Spleen (tissue), 11 donors: ENCODE results near the gene TCEAL9. TPM values are rescaled to one million over a fixed set of nuclear protein-coding genes. Genes with fewer than 3 reads are reported as not detected.
A peak's percentile ranks its signal among the peaks of the same experiment; 100 is the strongest.

Source experiments
- DNase-seq: peaks from one replicate; pipeline ENCODE4 v3.0.0-alpha.2; 2020
- H3K27ac ChIP-seq, 8 donors: fragments of 200-600 bp; sonication (generic) in 7 of 8; 1 replicate in 4 of 8; 2 replicates in 4 of 8; pipeline versions ENCODE4 v1.5.0 to v1.8.0; 2016 to 2021; ENCODE audit warnings: inconsistent platforms in 4 of 8, mild to moderate bottlenecking in 4 of 8, moderate library complexity in 1 of 8
- H3K27me3 ChIP-seq, 7 donors: fragments of 200-600 bp; sonication (generic) in 6 of 7; replicated peaks in 1 of 7; 1 replicate in 4 of 7; 2 replicates in 3 of 7; pipeline versions ENCODE4 v1.5.0 to v1.8.0; 2016 to 2021; ENCODE audit warnings: inconsistent platforms in 3 of 7, mild to moderate bottlenecking in 1 of 7
- H3K36me3 ChIP-seq, 6 donors: fragments of 200-600 bp; sonication (generic) in 5 of 6; 1 replicate in 4 of 6; 2 replicates in 2 of 6; pipeline versions ENCODE4 v1.5.0 to v1.8.0; 2016 to 2021; ENCODE audit warnings: inconsistent platforms in 2 of 6
- H3K4me1 ChIP-seq, 6 donors: fragments of 200-600 bp; sonication (generic) in 5 of 6; 1 replicate in 3 of 6; 2 replicates in 3 of 6; pipeline versions ENCODE4 v1.5.0 to v1.8.0; 2016 to 2021; ENCODE audit warnings: inconsistent platforms in 3 of 6
- H3K4me3 ChIP-seq, 8 donors: fragments of 200-600 bp; sonication (generic) in 7 of 8; 1 replicate in 4 of 8; 2 replicates in 4 of 8; pipeline versions ENCODE4 v1.5.0 to v1.8.0; 2016 to 2021; ENCODE audit warnings: inconsistent platforms in 4 of 8, mild to moderate bottlenecking in 4 of 8, moderate library complexity in 2 of 8
- H3K9me3 ChIP-seq, 8 donors: fragments of 200-600 bp; sonication (generic) in 7 of 8; 1 replicate in 4 of 8; 2 replicates in 4 of 8; pipeline versions ENCODE4 v1.5.0 to v1.8.0; 2016 to 2021; ENCODE audit warnings: inconsistent platforms in 4 of 8
- POLR2A ChIP-seq, 3 donors: fragments of 450-650 bp; IDR thresholded peaks; one replicate each; pipeline ENCODE4 v1.5.1; 2017; ENCODE audit warnings: antibody characterized with exemption in 3 of 3, mild to moderate bottlenecking in 1 of 3
- POLR2AphosphoS5 ChIP-seq, 3 donors: sonication (generic); formaldehyde crosslinking; IDR thresholded peaks; one replicate each; pipeline ENCODE4 v1.5.1; 2017; ENCODE audit warnings: antibody characterized with exemption in 3 of 3
- WGBS, 5 donors: extraction: QIAGEN DNeasy Blood & Tissue Kit in 3 of 5; methylation state at CpG; one replicate each; pipeline versions ENCODE4 v1.1.5 to v1.1.7; 2013 to 2018; 5-methylcytosine and 5-hydroxymethylcytosine counted together
- intact Hi-C: fragments of 100-400 bp; cut with DNase I; formaldehyde crosslinking; loops from one replicate; pipeline ENCODE4 v1.15.0; 2023; ENCODE audit warnings: low total_unique reads
- polyA plus RNA-seq, 3 donors: library from polyadenylated mRNA; stranded (reverse); fragments of 200-250 nt; gene quantifications; one replicate each; pipeline ENCODE4 v1.2.1, GENCODE V29; 2013
- small RNA-seq, 4 donors: library from RNA; depleted of rRNA; stranded (forward); fragments of <200 nt; gene quantifications; one replicate each; pipeline ENCODE3, GENCODE V24; 2016
- total RNA-seq, 7 donors: library from RNA; depleted of rRNA in 3 of 7; stranded (reverse); fragments of >200 nt in 3 of 7; fragmentation: NEBNext Ultra II Directional in 4 of 7; extraction: Animal tissue kit (Norgen Biotek cat#: 25700) in 4 of 7; gene quantifications; one replicate each; pipeline versions ENCODE4 v1.1.0 to v1.2.1, GENCODE V29; 2016 to 2021
- TF ChIP-seq, protein P1 (sequence below), 11 experiments: fragments of 200-600 bp in 7 of 11; fragments of 450-650 bp in 4 of 11; sonication (generic) in 4 of 11; IDR thresholded peaks in 8 of 11; conservative IDR thresholded peaks in 3 of 11; 1 replicate in 7 of 11; 2 replicates in 4 of 11; pipeline versions ENCODE4 v1.4.0 to v1.8.0; 2016 to 2021; ENCODE audit warnings: antibody characterized with exemption in 11 of 11, inconsistent platforms in 4 of 11, mild to moderate bottlenecking in 1 of 11
- donor health status: healthy with polysubstance abuse.
- donor health status: DM: no; HTN: no; CAD: no; lungs with moderate emphysema.
- donor health status: DM: no; HTN: no; CAD: no.
- donor health status: Bipolar disorder and iron deficiency.
- donor health status: healthy.
- donor health status: DM: no; HTN: no; CAD: no.
- donor health status: DM: yes; HTN: yes; CAD: no.

Gene TCEAL9
- total and polyA plus RNA-seq, 10 donors: 27.4 to 72.0 (median 43.5) TPM

DNA sequence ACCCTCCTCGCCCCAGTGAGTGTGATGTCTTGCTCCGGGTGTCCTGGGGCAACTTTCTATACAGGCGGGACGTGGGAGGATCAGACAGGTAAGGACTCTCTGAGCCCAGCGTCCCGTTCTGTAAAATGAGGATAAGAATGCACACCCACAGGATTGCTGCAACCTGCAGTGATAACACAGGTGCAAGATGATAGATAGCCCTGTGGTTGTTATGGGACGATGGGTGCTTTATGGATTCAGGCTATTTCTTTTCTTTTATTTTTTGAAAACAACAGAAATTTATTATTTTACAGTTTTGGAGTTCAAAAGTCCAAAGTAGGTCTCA lies 48.7 kb downstream of the TCEAL9 start:
- H3K4me1 ChIP-seq: no peaks in the 10 kb centered on the region
- intact Hi-C loops: no loop called here
- H3K27me3 ChIP-seq: peaks cover 0 to 17% (median 0%) of the 10 kb centered on the region in 7 donors
- WGBS, 5 donors: 1 to 28% (median 5%) methylated on average over 6 to 7 of the region's 7 CpGs
- H3K4me3 ChIP-seq: peak overlapping the region in 7 of 8 donors; percentile 10 to 63 (median 30)
- peak overlapping the region in 3 of 8 donors; percentile 18 to 50 (median 23) for H3K27ac ChIP-seq
- DNase-seq: no peak
- no peaks in the 10 kb centered on the region for H3K36me3 ChIP-seq
- no peak for TF ChIP-seq POLR2AphosphoS5 (IDR thresholded peaks at IDR 0.05)
- TF ChIP-seq, protein P1, sequence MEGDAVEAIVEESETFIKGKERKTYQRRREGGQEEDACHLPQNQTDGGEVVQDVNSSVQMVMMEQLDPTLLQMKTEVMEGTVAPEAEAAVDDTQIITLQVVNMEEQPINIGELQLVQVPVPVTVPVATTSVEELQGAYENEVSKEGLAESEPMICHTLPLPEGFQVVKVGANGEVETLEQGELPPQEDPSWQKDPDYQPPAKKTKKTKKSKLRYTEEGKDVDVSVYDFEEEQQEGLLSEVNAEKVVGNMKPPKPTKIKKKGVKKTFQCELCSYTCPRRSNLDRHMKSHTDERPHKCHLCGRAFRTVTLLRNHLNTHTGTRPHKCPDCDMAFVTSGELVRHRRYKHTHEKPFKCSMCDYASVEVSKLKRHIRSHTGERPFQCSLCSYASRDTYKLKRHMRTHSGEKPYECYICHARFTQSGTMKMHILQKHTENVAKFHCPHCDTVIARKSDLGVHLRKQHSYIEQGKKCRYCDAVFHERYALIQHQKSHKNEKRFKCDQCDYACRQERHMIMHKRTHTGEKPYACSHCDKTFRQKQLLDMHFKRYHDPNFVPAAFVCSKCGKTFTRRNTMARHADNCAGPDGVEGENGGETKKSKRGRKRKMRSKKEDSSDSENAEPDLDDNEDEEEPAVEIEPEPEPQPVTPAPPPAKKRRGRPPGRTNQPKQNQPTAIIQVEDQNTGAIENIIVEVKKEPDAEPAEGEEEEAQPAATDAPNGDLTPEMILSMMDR (IDR thresholded peaks at IDR 0.05 in 8 of 11, conservative IDR thresholded peaks at IDR 0.05 in 3 of 11): no peak
- no peak for TF ChIP-seq POLR2A (IDR thresholded peaks at IDR 0.05)
- H3K9me3 ChIP-seq: no peaks in the 10 kb centered on the region

DNA sequence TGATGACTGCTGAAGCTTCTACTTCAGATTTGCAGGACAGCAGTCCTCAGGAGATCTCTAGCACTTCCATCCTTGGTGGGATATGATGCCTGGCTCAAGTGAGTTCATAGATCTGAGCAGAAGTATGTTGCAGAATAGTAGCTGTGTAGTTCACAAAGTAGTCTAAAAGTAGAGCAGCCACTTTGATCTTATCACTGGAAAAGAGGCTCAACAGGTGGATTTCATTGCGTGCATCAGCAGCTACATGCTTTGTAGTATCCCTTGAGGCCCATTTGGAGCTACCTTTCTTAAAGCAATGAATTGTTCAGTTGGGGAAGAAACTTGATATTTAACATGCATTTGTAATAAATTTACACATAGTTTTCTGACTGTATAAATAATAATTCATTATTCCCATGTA lies 50.0 kb downstream of the TCEAL9 start:
- 73 to 95% (median 89%) methylated on average over 1 of the region's 1 CpG for WGBS, 5 donors
- intact Hi-C loops: no loop called here

DNA sequence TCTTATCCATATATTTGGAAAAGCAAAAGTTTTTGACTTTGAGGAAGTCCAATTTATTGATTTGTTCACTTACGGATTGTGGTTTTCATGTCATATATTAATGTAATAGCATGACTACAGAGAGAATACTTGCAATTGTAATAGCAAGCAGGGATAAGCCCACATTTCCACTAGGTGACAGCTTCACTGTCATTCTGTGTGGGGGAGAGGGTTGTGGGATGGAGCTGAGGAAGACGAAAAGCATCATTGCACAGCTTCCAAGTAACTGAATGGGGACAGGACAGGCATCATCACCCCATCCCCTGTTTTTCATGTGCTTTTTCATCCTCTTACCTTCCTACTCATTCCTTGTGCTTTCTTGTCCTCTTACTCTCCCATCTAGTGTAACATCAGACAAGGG lies 51.5 kb downstream of the TCEAL9 start:
- intact Hi-C loops: no loop called here
- Histone ChIP-seq H3K27ac (no peak overlapping the region), H3K36me3 (no peaks in the 10 kb centered on the region), H3K27me3 (peaks cover 0 to 10% (median 0%) of the 10 kb centered on the region in 7 donors), H3K4me3 (no peak overlapping the region), H3K9me3 (peaks cover 0 to 4% (median 0%) of the 10 kb centered on the region in 8 donors), H3K4me1 (no peaks in the 10 kb centered on the region)
- 72 to 94% (median 91%) methylated on average over 2 of the region's 2 CpGs for WGBS, 5 donors
- TF ChIP-seq, protein P1 (IDR thresholded peaks at IDR 0.05 in 8 of 11, conservative IDR thresholded peaks at IDR 0.05 in 3 of 11): no peak
- no peak for TF ChIP-seq POLR2AphosphoS5 (IDR thresholded peaks at IDR 0.05)
- no peak for DNase-seq

More for the DNA sequence above, 50.0 kb downstream of the TCEAL9 start:
- Histone ChIP-seq H3K4me3 (no peak overlapping the region), H3K9me3 (no peaks in the 10 kb centered on the region), H3K4me1 (no peaks in the 10 kb centered on the region), H3K27me3 (peaks cover 0 to 13% (median 0%) of the 10 kb centered on the region in 7 donors), H3K36me3 (no peaks in the 10 kb centered on the region), H3K27ac (no peak overlapping the region)
- TF ChIP-seq, protein P1 (IDR thresholded peaks at IDR 0.05 in 8 of 11, conservative IDR thresholded peaks at IDR 0.05 in 3 of 11): no peak
- TF ChIP-seq POLR2A (IDR thresholded peaks at IDR 0.05) (no peak), POLR2AphosphoS5 (IDR thresholded peaks at IDR 0.05) (no peak)
- DNase-seq: no peak

Small RNAs within 50 kb of the gene (small RNA-seq; reads per million reads assigned to genes)
- 0 reads per million in 4 donors for gene Z92846.1

Other genes starting within 250 kb of the TCEAL9 start
- gene BEX4, start 141.4 kb upstream of the TCEAL9 start, total RNA-seq: 10 to 100 TPM; 26.0 to 58.6 (median 46.6) TPM
- gene BEX4, start 141.4 kb upstream of the TCEAL9 start, polyA plus RNA-seq: 10 to 100 TPM; 45.7 to 72.7 (median 57.6) TPM
- 10 to 100 TPM; 26.9 to 61.0 (median 43.4) TPM for gene TCEAL8, start 101.4 kb upstream of the TCEAL9 start, total RNA-seq
- gene TCEAL8, start 101.4 kb upstream of the TCEAL9 start, polyA plus RNA-seq: 10 to 100 TPM; 43.3 to 64.8 (median 58.1) TPM
- under 1 TPM in 1 of 7 donors, not detected in 6; 0.92 TPM for gene TCEAL5, start 79.8 kb upstream of the TCEAL9 start, total RNA-seq
- not detected for gene TCEAL5, start 79.8 kb upstream of the TCEAL9 start, polyA plus RNA-seq
- 10 to 100 TPM; 10.1 to 19.6 (median 14.6) TPM for gene BEX2, start 45.5 kb upstream of the TCEAL9 start, total RNA-seq
- gene BEX2, start 45.5 kb upstream of the TCEAL9 start, polyA plus RNA-seq: 10 to 100 TPM; 31.7 to 39.9 (median 34.7) TPM
- 1 to 10 TPM; 2.2 to 4.7 (median 3.2) TPM for gene TCEAL7, start 26.3 kb upstream of the TCEAL9 start, total RNA-seq
- 1 to 10 TPM; 2.5 to 3.1 (median 2.5) TPM for gene TCEAL7, start 26.3 kb upstream of the TCEAL9 start, polyA plus RNA-seq
- 100 to 1,000 TPM in 2 of 7 donors, 10 to 100 TPM in 5; 50.4 to 127 (median 82.2) TPM for gene BEX3, start 20.0 kb downstream of the TCEAL9 start, total RNA-seq
- 100 to 1,000 TPM in 1 of 3 donors, 10 to 100 TPM in 2; 35.3 to 104 (median 56.5) TPM for gene BEX3, start 20.0 kb downstream of the TCEAL9 start, polyA plus RNA-seq
- gene RAB40A, start 163.0 kb downstream of the TCEAL9 start, total RNA-seq: 1 to 10 TPM in 2 of 7 donors, under 1 TPM in 4, not detected in 1; 0.51 to 1.6 (median 0.77) TPM
- under 1 TPM; 0.12 to 0.35 (median 0.17) TPM for gene RAB40A, start 163.0 kb downstream of the TCEAL9 start, polyA plus RNA-seq
- 10 to 100 TPM; 38.5 to 76.0 (median 63.1) TPM for gene TCEAL4, start 229.0 kb downstream of the TCEAL9 start, total RNA-seq
- 100 to 1,000 TPM in 2 of 3 donors, 10 to 100 TPM in 1; 96.4 to 157 (median 104) TPM for gene TCEAL4, start 229.0 kb downstream of the TCEAL9 start, polyA plus RNA-seq